ENCODE measurements around the gene TMIGD3. TPM values are rescaled to one million over a fixed set of nuclear protein-coding genes. Genes with fewer than 3 reads are reported as not detected.
A peak's percentile ranks its signal among the peaks of the same experiment; 100 is the strongest.

TMIGD3 gene
- total RNA-seq, 1 donor: 0.43 TPM

DNA sequence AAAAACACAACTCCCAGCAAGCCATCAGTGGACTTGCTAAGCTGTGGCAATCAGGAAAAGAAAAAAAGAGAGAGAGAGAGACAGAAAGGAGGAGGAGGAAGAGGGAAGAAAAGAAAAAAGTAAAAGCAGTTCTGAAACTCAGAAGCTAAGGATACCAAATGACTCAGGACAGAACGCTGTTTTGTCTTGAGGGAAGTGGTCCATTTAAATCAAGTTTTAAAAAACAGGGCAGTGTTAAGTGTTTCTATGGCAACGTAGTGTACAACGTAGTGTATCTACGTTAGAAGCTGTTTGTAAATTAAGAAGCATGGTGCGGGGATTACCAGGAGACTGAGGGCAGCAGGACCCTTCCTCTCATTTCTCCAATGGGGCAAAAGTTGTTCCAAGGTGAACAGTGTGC is 5.8 kb downstream of the TMIGD3 start:
- no peak overlapping the region for H3K4me3 ChIP-seq (ENCODE audit: low read depth, low read length)
- TF ChIP-seq, protein P1, sequence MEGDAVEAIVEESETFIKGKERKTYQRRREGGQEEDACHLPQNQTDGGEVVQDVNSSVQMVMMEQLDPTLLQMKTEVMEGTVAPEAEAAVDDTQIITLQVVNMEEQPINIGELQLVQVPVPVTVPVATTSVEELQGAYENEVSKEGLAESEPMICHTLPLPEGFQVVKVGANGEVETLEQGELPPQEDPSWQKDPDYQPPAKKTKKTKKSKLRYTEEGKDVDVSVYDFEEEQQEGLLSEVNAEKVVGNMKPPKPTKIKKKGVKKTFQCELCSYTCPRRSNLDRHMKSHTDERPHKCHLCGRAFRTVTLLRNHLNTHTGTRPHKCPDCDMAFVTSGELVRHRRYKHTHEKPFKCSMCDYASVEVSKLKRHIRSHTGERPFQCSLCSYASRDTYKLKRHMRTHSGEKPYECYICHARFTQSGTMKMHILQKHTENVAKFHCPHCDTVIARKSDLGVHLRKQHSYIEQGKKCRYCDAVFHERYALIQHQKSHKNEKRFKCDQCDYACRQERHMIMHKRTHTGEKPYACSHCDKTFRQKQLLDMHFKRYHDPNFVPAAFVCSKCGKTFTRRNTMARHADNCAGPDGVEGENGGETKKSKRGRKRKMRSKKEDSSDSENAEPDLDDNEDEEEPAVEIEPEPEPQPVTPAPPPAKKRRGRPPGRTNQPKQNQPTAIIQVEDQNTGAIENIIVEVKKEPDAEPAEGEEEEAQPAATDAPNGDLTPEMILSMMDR (IDR thresholded peaks at IDR 0.05; ENCODE audit: insufficient read depth, low read depth, low read length): no peak
- no peak for DNase-seq (ENCODE audit: low read depth)

- no peak overlapping the region for H3K4me3 ChIP-seq (ENCODE audit: low read depth, low read length)
- TF ChIP-seq, protein P1 (IDR thresholded peaks at IDR 0.05; ENCODE audit: insufficient read depth, low read depth, low read length): no peak
- no peak for DNase-seq (ENCODE audit: low read depth)
These were observed 7.0 kb downstream of the TMIGD3 start for GRCh38 chr1:111496398-111496797.

DNA sequence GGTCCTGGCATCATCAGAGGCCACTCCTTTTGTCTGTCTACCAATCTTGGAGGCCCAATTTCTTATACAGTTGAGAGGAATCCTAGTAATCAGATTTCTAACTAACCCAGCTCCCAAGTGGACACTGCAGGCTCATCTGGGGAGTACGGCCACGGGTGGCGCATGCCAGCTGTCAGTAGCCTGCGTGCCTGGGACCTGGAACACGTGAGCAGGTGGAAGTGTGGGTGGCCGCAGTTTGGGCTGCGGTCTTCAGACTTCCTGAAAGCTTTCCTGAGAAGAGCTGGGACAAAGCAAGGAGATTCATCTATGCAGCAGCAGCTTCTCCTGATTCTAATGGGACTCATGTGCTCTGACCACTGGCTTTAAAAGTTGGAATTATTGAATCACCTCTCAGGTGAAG is 12.4 kb downstream of the TMIGD3 start:
- TF ChIP-seq, protein P1 (IDR thresholded peaks at IDR 0.05; ENCODE audit: insufficient read depth, low read depth, low read length): no peak
- no peak overlapping the region for H3K4me3 ChIP-seq (ENCODE audit: low read depth, low read length)
- DNase-seq (ENCODE audit: low read depth): no peak

GRCh38 chr1:111490220-111490619 is 13.2 kb downstream of the TMIGD3 start:
- TF ChIP-seq, protein P1 (IDR thresholded peaks at IDR 0.05; ENCODE audit: insufficient read depth, low read depth, low read length): no peak
- no peak for DNase-seq (ENCODE audit: low read depth)

GRCh38 chr1:111489604-111490003 is 13.8 kb downstream of the TMIGD3 start:
- no peak overlapping the region for H3K4me3 ChIP-seq (ENCODE audit: low read depth, low read length)
- DNase-seq (ENCODE audit: low read depth): peak; percentile 63
- TF ChIP-seq, protein P1 (IDR thresholded peaks at IDR 0.05; ENCODE audit: insufficient read depth, low read depth, low read length): no peak

More at GRCh38 chr1:111490220-111490619, 13.2 kb downstream of the TMIGD3 start:
- no peak overlapping the region for H3K4me3 ChIP-seq (ENCODE audit: low read depth, low read length)

DNA sequence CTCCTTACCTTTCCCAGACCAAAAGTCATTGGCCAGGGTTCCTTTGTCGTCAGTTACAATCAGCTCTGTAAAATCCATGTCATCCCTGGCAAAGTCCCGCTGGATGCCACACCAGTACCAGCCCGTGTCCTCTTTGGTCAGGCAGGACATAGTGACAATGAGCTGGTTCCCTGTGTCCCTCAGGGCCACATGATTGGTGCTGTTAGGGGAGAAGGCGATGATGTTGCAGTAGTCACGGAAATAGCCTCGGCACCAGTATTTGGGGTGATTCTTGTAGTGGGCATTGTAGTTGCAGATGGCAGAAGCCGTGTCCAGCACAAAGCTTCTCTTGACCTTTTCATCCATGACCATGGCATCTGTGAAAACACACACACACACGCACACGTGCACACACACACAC is 14.8 kb downstream of the TMIGD3 start:
- H3K4me3 ChIP-seq (ENCODE audit: low read depth, low read length): no peak overlapping the region
- TF ChIP-seq, protein P1 (IDR thresholded peaks at IDR 0.05; ENCODE audit: insufficient read depth, low read depth, low read length): no peak
- DNase-seq (ENCODE audit: low read depth): no peak

DNA sequence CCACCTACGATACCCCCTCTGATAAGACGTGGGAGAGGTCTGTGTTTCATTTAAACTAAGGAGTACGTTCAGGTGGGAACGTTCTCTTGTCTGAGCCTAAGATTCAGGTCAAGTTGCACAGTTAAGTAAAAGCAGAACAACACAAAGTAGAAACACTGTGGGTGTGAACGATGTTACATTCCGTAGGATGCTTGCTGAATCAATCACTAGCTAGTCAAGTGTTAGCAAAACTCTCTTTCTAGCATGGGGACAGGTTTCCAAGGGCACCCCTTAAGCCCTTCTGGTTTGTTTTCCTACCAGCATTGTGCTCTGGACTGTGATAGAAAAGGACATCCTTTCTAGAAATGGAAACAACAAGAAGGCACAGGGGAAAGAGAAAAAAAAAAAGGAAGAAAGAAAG is 16.3 kb downstream of the TMIGD3 start:
- no peak overlapping the region for H3K4me3 ChIP-seq (ENCODE audit: low read depth, low read length)
- DNase-seq (ENCODE audit: low read depth): no peak
- TF ChIP-seq, protein P1 (IDR thresholded peaks at IDR 0.05; ENCODE audit: insufficient read depth, low read depth, low read length): no peak
